ENCODE results near the gene PANX1.

- TF ChIP-seq CTCF (IDR thresholded peaks at IDR 0.05) (no peak), POLR2A (IDR thresholded peaks at IDR 0.05) (no peak)
These were observed 17.3 kb downstream of the PANX1 start for GRCh38 chr11:94145916-94146315.

Measured in right lobe of liver (tissue), 4 donors.